AG10803 (cell line): Measurements from ENCODE around the gene ACO2.

Experiments
- DNase-seq: peaks from one replicate; pipeline ENCODE4 v3.0.0; 2010; ENCODE audit warnings: low read depth
- H3K4me3 ChIP-seq: 2 replicates; pipeline ENCODE4 v1.5.1; 2011; ENCODE audit warnings: mild to moderate bottlenecking, low read length, control low read depth
- CTCF ChIP-seq: conservative IDR thresholded peaks from 2 replicates; pipeline ENCODE4 v1.5.1; 2011; ENCODE audit warnings: mild to moderate bottlenecking, low read length, control low read depth, inconsistent platforms

The ACO2 gene

GRCh38 chr22:41526226-41526829 lies 57.4 kb downstream of the ACO2 start:
- no peak for TF ChIP-seq CTCF
- no peak overlapping the region for H3K4me3 ChIP-seq
- no peak for DNase-seq

GRCh38 chr22:41526830-41527799 lies 58.2 kb downstream of the ACO2 start:
- DNase-seq = peak; percentile 37
- H3K4me3 ChIP-seq = no peak overlapping the region
- peak; percentile 79 for TF ChIP-seq CTCF

GRCh38 chr22:41528132-41528766 lies 59.3 kb downstream of the ACO2 start:
- DNase-seq = no peak
- no peak overlapping the region for H3K4me3 ChIP-seq
- no peak for TF ChIP-seq CTCF

- DNase-seq = no peak
- no peak overlapping the region for H3K4me3 ChIP-seq
- no peak for TF ChIP-seq CTCF
Observed at GRCh38 chr22:41528938-41529561, 60.1 kb downstream of the ACO2 start.

- H3K4me3 ChIP-seq = no peak overlapping the region
- TF ChIP-seq CTCF = no peak
- DNase-seq = no peak
Observed at GRCh38 chr22:41530890-41531714, 62.2 kb downstream of the ACO2 start.

- no peak for TF ChIP-seq CTCF
- no peak overlapping the region for H3K4me3 ChIP-seq
- DNase-seq = no peak
Observed at GRCh38 chr22:41531715-41532477, 63.0 kb downstream of the ACO2 start.
